Activated CD4-positive, CD25-positive, alpha-beta regulatory T cell treated with anti-CD3 and anti-CD28 coated beads, Interleukin-2, amount 50 U/mL, for 24 hours (primary cell): ENCODE data around the gene CDC25C.
A peak's percentile ranks its signal among the peaks of the same experiment; 100 is the strongest.
"Not testable (repeated sequence)": the region's sequence is repeated elsewhere in the genome, so short reads cannot be mapped to it uniquely, and the experiment has no call there.

Source experiments
- ATAC-seq, 2 donors: fragments of 150-1000 bp; cut with Tn5 transposase; one replicate each; pipeline ENCODE4 v1.10.0; 2021; ENCODE audit warnings: mild to moderate bottlenecking in 1 of 2, moderate library complexity in 1 of 2

The CDC25C gene

GRCh38 chr5:138275379-138275782, 56.2 kb downstream of the CDC25C start:
- no peak for ATAC-seq

DNA sequence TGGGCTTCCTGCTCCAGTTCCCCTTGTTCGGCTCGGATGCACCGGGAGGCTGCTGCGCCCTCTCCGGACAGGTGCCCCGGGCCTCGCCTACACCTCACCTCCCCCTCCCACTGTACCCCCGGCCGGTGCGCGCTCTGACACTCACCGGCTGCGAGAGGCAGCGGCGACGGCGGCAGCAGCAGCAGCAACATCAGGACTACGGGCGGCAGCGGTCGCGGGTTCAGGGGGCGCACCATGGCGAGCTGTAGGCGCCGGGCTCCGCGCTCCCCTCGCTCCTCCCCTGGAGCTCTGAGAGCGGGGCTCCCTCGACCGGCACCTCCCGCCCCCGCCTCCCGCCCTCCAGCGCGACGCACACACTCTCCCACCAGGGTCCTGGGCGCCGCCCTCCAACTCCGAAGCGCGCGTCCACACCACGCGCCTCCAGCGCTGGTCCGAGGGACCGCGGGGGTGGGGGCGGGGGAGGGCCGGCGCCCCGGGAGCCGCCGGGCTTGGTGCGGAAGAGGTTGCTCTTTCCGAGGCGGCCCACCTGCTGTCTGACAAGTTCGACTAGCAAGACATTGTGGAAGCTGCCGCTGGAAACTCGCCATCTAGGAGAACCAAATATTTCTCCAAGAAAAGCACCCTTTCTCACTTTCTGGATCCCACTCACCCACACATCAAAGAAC, 57.3 kb downstream of the CDC25C start, which contains the start of gene GFRA3:
GFRA3 (minus strand) TSS at position 433 of the 665 bp plus-strand sequence; CDS start at position 236, 197 bp downstream.
- ATAC-seq: peak in 1 of 2 donors; percentile 36

DNA sequence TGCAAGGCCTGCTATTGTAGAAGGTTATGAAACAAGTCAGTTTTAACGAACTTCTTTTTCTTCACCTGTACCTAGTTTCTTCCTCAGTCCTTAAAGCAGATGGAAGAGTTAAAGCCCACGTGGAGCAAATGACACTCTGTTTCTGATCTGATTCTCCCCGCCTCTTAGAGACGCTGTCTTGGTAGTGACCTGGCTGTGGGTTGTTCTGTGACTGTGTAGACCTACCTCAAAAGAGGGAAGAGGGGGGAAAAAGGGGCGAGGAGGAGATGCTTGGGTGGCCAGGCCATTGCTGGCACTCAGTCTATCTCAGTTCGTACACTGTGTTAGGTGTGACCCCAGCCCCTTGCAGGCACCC, 57.8 kb downstream of the CDC25C start:
- peak in 1 of 2 donors; percentile 13 for ATAC-seq

DNA sequence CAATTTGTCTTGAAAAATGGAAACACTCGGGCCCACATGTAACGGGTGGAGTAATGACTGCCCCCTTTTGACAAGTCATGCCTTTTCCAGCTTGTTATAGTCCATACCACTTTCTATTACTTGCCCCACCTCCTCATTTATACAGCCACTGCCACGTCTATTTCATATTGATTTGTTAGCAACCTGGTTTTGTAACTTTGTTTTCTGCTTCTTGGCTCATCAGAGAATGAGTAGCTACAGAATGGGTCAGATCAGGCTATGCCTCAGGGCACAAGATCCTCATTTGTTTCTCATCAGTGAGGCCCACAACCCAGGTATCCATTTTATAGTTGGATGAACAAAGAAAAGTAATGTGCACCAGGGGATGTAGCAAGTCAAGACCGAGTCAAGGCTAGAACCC, 58.9 kb downstream of the CDC25C start:
- no peak for ATAC-seq

GRCh38 chr5:138271281-138271680, 60.3 kb downstream of the CDC25C start:
- ATAC-seq: no peak

GRCh38 chr5:138264183-138264582, 67.4 kb downstream of the CDC25C start:
- no peak for ATAC-seq

DNA sequence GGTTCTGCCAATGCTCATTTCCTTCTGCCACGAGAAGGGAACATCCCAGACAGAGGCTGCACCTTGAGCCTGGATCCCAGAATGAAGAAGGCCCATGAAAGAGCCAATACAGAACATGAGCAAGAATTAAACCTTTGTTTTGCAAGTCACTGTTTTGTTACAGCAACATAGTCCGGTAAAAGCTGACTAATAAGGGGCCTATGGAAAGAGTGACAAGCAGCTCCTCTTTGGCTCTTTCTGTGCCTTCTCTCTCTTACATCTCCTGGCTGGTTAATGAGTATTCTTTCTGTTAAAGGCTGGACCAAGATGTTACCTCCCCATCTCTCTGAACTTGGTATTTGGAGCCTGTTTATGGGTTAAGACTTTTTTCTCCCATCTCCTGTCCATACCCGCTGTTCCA, 68.0 kb downstream of the CDC25C start:
- ATAC-seq: peak in 1 of 2 donors; percentile 48

GRCh38 chr5:138258704-138259292, 72.8 kb downstream of the CDC25C start:
- no peak for ATAC-seq

GRCh38 chr5:138257583-138257982, 74.0 kb downstream of the CDC25C start:
- no peak for ATAC-seq

GRCh38 chr5:138252944-138253343, 78.7 kb downstream of the CDC25C start:
- ATAC-seq: no peak

- not testable (repeated sequence) for ATAC-seq
These were observed 83.8 kb downstream of the CDC25C start for GRCh38 chr5:138247800-138248199.

DNA sequence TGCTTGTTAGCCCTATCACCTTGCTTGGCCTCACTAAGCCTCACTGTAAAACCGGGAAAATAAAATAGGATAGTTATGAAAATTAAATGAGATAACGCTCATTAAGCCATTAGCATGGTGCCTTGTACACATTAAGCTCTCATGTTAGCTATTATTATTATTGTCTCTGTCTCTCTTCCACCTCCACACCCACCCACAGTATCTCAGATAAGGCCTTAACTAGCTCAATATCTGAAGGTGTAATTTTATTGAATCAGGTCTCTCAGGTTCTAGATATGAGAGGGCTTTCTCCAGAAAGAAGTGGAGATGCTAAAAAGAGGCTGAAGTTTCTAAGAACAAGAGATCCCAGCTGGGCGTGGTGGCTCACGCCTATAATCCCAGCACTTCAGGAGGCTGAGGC, 84.8 kb downstream of the CDC25C start:
- ATAC-seq: no peak

GRCh38 chr5:138246334-138246733, 85.3 kb downstream of the CDC25C start:
- no peak for ATAC-seq

DNA sequence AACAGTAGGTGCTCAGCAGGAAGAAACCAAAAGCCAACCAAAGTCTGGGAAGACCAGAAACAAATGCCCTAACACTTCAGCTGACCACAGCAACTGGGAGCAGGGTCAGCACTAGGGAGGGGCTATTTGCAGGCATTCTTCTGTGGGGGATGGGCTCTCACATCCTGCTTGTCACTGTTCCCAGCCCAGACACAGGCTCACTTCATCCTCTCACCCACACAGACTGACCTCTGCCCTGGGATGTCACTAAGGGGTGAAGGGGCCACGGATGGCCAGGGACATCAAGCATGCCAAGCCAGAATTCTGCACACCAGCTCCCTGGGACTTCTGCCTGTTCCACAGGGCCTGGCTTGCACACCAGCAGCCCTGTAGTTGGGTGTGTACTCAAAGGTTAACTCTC, 85.9 kb downstream of the CDC25C start:
- ATAC-seq: no peak

GRCh38 chr5:138243794-138244193, 87.8 kb downstream of the CDC25C start:
- no peak for ATAC-seq

- ATAC-seq: peak in 1 of 2 donors; percentile 48
These were observed 89.7 kb downstream of the CDC25C start for GRCh38 chr5:138241688-138242571.

GRCh38 chr5:138240650-138241385, 90.8 kb downstream of the CDC25C start:
- peak in 1 of 2 donors; percentile 36 for ATAC-seq

- ATAC-seq: no peak
These were observed 93.6 kb downstream of the CDC25C start for GRCh38 chr5:138238034-138238433.
